PFSK-1 (cell line): Measurements from ENCODE around the gene LTB.

Source experiments
- FOXP2 ChIP-seq: optimal IDR thresholded peaks from 2 replicates; pipeline ENCODE3; 2011; ENCODE audit warnings: borderline replicate concordance, control low read depth, inconsistent platforms; ENCODE audit not compliant: insufficient read depth; ENCODE audit errors: extremely low read length, extremely low read depth
- POLR2AphosphoS5 ChIP-seq: IDR thresholded peaks from 2 replicates; pipeline ENCODE4 v1.6.1; 2012; ENCODE audit warnings: low read depth, mild to moderate bottlenecking, control low read depth, low read length, moderate library complexity
- SIN3A ChIP-seq: IDR thresholded peaks from 2 replicates; pipeline ENCODE4 v1.6.1; 2012; ENCODE audit warnings: mild to moderate bottlenecking, low read length, moderate library complexity, borderline replicate concordance; ENCODE audit not compliant: insufficient read depth
- TF ChIP-seq, protein P1 (sequence below), 2 experiments: IDR thresholded peaks; 2 replicates each; pipeline versions ENCODE4 v1.6.1 to v1.8.0; 2011 to 2012; ENCODE audit warnings: low read depth in 2 of 2, low read length in 2 of 2, control low read depth in 1 of 2, inconsistent platforms in 1 of 2, mild to moderate bottlenecking in 1 of 2, moderate library complexity in 1 of 2; ENCODE audit not compliant: insufficient read depth in 1 of 2

DNA sequence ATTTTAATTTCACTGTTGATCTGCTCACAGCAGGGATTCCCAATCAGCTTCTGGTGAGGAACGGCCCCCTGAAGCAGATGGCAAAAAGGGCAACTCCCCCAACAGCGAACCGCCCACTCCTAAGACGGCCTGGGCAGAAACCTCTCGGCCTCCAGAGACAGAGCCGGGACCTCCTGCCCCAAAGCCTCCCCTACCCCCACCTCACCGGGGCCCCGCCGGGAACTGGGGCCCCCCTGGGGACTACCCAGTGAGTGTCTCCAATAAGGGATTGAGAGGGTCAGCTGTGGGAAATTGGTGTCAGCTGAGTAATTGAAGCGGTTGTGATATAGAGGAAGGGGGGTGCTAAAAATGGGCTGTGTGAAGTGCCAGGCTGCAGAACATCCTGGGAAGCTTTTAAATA, 44.7 kb upstream of the LTB start:
- TF ChIP-seq, protein P1, sequence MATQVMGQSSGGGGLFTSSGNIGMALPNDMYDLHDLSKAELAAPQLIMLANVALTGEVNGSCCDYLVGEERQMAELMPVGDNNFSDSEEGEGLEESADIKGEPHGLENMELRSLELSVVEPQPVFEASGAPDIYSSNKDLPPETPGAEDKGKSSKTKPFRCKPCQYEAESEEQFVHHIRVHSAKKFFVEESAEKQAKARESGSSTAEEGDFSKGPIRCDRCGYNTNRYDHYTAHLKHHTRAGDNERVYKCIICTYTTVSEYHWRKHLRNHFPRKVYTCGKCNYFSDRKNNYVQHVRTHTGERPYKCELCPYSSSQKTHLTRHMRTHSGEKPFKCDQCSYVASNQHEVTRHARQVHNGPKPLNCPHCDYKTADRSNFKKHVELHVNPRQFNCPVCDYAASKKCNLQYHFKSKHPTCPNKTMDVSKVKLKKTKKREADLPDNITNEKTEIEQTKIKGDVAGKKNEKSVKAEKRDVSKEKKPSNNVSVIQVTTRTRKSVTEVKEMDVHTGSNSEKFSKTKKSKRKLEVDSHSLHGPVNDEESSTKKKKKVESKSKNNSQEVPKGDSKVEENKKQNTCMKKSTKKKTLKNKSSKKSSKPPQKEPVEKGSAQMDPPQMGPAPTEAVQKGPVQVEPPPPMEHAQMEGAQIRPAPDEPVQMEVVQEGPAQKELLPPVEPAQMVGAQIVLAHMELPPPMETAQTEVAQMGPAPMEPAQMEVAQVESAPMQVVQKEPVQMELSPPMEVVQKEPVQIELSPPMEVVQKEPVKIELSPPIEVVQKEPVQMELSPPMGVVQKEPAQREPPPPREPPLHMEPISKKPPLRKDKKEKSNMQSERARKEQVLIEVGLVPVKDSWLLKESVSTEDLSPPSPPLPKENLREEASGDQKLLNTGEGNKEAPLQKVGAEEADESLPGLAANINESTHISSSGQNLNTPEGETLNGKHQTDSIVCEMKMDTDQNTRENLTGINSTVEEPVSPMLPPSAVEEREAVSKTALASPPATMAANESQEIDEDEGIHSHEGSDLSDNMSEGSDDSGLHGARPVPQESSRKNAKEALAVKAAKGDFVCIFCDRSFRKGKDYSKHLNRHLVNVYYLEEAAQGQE (IDR thresholded peaks at IDR 0.05; ENCODE audit: insufficient read depth in 1 of 2, low read depth in 2 of 2, low read length in 2 of 2) = no peak
- TF ChIP-seq SIN3A = no peak
- TF ChIP-seq FOXP2 = no peak
- no peak for TF ChIP-seq POLR2AphosphoS5
